AG04449 (cell line): Measurements from ENCODE around the gene ENPP7.

Experiments used
- CTCF ChIA-PET: fragments of 350-600 bp; formaldehyde crosslinking; extraction: SDS; loops from one replicate; lab custom pipeline; 2021; ENCODE audit warnings: antibody characterized with exemption; lab: Yijun Ruan, JAX
- POLR2A ChIA-PET: fragments of 400-600, 350-600 bp; formaldehyde crosslinking; extraction: SDS; loops from one replicate; lab custom pipeline; 2020; ENCODE audit warnings: antibody characterized with exemption, inconsistent platforms; lab: Yijun Ruan, JAX
- DNase-seq: peaks from one replicate; pipeline ENCODE4 v3.0.0-alpha.2; 2010; ENCODE audit warnings: low read depth, low spot score
- H3K4me3 ChIP-seq: 2 replicates; pipeline ENCODE4 v1.5.1; 2011; ENCODE audit warnings: low read depth, mild to moderate bottlenecking, control low read depth, low read length
- CTCF ChIP-seq: IDR thresholded peaks from one replicate; pipeline ENCODE4 v1.5.1; 2011; ENCODE audit warnings: mild to moderate bottlenecking, moderate library complexity, low read length, control low read depth, inconsistent platforms; ENCODE audit not compliant: insufficient read depth; ENCODE audit errors: missing control alignments

The ENPP7 gene

GRCh38 chr17:79742951-79743476, 12.3 kb downstream of the ENPP7 start:
- ChIA-PET CTCF (interaction anchor here (0.9 to 4.5 kb wide), 10 partner anchors 9 to 251 kb away, joined by 3 to 30 read pairs (median 6); partner anchors contain the start of gene ENPP7), POLR2A (no interaction called here)
- no peak for DNase-seq
- H3K4me3 ChIP-seq: no peak overlapping the region
- TF ChIP-seq CTCF: no peak

- POLR2A ChIA-PET: no interaction called here
- CTCF ChIA-PET: interaction anchor here (0.6 to 4.5 kb wide), 9 partner anchors 8 to 259 kb away, joined by 3 to 30 read pairs (median 6); partner anchors contain the start of gene ENPP7
- no peak overlapping the region for H3K4me3 ChIP-seq
- DNase-seq: no peak
- no peak for TF ChIP-seq CTCF
Measured at GRCh38 chr17:79743614-79744013, 12.9 kb downstream of the ENPP7 start.

GRCh38 chr17:79745641-79746105, 14.9 kb downstream of the ENPP7 start:
- DNase-seq: no peak
- H3K4me3 ChIP-seq: no peak overlapping the region
- TF ChIP-seq CTCF: no peak
- CTCF ChIA-PET: interaction anchor here (0.6 to 2.6 kb wide), 20 partner anchors 9 to 1178 kb away, joined by 3 to 9 read pairs (median 4); partner anchors contain the start of gene CBX4
- POLR2A ChIA-PET: no interaction called here

- CTCF ChIA-PET: interaction anchor here (0.8 to 2.6 kb wide), 8 partner anchors 11 to 259 kb away, joined by 3 to 9 read pairs (median 3); no protein-coding TSS in a partner anchor
- no peak for DNase-seq
- no peak for TF ChIP-seq CTCF
- POLR2A ChIA-PET: no interaction called here
- no peak overlapping the region for H3K4me3 ChIP-seq
Measured at GRCh38 chr17:79746889-79747507, 16.3 kb downstream of the ENPP7 start.

- no peak overlapping the region for H3K4me3 ChIP-seq
- ChIA-PET POLR2A (no interaction called here), CTCF (interaction anchor here (0.9 to 1.1 kb wide), 2 partner anchors 16 to 258 kb away, joined by 3 read pairs; no protein-coding TSS in a partner anchor)
- no peak for TF ChIP-seq CTCF
- DNase-seq: no peak
Measured at GRCh38 chr17:79747508-79748294, 17.0 kb downstream of the ENPP7 start.
